HG02884 (cell line): ENCODE results near the gene MAP4K4.
"Not testable (repeated sequence)": the region's sequence is repeated elsewhere in the genome, so short reads cannot be mapped to it uniquely, and the experiment has no call there.

Experiments
- ATAC-seq: cut with Tn5 transposase; IDR thresholded peaks from one replicate; pipeline ENCODE4 v1.9.1; 2021; ENCODE audit warnings: mild to moderate bottlenecking, moderate library complexity; ENCODE audit not compliant: unreplicated experiment

MAP4K4 gene

DNA sequence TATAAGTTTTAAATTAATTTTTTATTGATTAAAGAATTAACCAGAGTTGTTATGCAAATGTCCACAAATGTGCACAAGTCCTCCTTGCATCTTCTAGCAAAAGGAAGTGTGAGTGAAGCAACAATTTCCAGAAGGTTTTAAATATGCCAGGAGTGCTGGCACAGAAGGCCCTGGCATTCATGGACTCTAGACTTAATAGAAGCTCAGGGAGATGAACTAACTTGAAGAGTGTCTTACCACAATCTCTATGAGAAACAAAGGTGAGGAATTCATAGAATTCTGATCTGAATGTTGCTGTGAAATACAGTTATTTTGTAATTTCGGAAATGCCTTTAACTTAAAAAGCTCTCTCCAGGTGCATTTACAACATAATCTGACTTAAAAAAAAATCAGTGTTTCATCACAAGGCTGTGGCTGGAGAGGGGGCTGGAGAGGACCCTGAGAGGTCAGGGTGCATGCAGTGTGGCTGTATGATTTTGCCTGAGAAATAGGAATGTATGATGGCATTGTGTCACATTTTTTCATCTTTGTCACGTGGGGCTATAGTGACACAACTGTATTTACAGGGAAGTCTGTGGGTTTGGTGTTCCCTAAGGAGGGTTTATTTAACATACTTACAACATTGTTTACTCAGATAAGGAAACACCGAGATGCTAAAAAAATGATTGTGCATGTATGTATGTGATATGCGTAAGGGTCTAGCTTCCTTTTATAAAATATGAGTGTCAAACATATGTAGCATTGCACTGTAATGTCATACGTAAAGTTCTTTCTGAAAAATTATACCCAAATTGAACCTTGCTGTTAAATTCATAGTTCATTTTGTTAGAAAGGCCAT lies 66.2 kb downstream of the MAP4K4 start:
- ATAC-seq: no peak

DNA sequence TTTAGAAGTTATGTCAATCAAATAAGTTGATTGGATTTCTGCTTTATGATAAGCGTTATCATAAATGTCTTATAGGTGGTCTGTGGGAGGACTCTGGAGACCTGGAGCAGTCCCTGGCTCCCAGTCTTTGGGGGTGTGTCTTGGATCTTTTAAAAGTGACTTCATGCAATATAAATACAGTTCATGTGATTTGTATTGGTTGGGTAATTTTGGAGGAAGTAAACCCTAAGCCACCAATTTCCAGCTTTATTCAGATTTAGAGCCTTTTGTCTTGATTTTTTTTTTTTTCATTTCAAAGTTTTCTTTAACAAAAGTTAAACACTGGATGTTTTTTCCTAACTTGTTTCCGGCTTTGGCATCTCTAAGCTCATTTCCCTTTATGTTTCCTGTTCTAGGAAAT lies 68.8 kb downstream of the MAP4K4 start:
- no peak for ATAC-seq

DNA sequence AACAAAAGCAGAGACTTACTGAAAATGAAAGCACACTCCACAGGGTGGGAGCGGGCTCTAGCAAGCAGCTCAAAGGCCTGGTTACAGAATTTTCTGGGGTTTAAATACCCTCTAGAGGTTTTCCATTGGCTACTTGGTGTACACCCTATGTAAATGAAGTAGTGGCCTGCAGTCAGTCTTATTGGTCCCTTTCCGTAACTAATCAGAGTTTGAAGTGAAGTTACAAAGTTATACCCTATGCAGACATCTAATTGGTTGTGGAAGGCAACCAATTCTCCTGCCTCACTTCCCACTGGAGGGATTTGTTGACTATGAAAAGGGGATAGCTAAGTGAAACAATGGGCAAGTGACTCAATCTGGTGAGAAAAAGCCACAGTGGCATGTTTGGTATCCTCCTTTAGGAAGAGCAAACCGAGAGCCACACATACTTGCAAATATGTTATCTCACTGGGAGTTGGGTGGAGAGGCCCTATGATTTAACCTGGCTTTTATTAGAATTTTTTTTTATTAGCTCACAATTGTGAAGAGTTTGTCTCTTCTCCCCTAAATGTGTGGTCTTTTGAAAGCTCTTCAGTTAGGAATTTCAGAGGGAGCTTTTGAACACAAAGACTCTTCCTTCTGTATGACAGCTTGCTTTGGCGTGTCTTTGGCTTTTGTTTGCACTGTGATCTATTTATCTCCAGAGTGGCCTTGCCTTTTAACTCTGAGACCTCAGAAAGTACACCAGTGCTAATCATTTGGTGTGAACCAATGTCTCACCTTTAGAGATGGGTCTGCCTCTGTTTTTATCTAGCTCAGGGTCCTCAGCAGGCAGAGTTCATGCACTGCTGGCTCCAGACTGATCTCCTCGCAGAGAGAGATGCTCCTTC lies 69.6 kb downstream of the MAP4K4 start:
- ATAC-seq: no peak

DNA sequence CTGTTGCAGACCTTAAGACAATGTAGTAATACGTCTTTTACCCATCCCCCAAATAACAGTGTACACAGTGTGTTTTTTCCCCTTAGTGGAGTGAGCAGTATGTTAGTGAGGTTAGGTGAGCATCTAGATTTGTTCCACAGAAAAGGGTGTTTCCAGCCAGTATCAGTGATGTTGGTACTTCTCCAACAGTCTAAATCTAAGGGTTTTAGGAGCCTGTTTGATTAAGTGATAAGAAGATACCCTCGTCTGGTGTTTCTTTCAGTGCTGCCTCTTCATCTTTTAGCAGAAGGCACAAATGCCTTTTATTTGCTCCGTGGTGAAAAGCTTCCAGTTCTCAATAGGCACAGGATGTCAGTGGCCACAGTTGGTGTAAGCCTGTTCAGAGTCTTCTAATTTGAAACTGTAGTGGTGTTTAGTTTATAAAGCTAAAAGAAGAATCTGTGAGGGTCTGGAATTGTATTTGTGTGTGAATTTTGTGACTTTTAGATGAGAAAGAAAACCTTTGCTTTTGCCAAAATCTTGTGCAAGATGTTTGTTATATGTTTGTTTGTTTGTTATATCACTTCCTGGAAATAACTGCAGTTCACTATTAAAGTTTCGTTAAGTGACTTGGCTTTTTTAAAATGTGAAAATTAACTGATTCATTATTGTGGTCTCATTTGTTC lies 71.2 kb downstream of the MAP4K4 start:
- no peak for ATAC-seq

DNA sequence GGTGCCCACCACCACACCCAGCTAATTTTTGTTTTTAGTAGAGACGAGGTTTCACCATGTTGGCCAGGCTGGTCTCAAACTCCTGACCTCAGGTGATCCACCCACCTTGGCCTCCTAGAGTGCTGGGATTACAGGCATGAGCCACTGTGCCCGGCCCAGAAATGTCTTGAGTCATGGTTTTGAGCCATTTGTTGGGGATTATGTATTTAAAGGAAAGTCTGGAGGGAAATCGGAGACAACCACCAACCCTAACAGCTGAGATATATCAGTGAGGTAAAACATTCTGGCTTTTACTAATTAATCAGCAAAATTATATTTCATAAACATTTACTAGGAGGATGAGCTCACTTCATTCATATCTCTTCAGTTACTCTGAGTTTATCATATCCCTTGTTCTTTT lies 72.2 kb downstream of the MAP4K4 start:
- not testable (repeated sequence) for ATAC-seq

DNA sequence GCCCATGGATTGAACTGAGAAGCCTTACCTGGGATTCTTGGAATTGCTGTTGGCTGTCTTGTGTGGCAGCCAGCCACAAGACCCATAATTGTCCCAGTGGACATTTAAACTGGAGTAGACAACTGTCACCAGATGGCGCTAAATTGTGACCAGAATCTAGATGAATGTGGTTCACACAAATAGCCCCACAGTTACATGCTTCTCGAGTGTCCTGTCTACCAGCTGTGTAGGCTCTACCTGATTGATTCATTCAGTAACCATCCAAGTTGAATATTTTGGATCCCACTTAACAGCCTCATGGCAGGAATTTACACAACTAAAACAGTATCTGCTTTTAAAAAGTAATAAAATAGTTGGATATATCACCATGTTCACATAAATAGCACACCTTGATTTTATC lies 73.2 kb downstream of the MAP4K4 start:
- peak; percentile 66 for ATAC-seq

DNA sequence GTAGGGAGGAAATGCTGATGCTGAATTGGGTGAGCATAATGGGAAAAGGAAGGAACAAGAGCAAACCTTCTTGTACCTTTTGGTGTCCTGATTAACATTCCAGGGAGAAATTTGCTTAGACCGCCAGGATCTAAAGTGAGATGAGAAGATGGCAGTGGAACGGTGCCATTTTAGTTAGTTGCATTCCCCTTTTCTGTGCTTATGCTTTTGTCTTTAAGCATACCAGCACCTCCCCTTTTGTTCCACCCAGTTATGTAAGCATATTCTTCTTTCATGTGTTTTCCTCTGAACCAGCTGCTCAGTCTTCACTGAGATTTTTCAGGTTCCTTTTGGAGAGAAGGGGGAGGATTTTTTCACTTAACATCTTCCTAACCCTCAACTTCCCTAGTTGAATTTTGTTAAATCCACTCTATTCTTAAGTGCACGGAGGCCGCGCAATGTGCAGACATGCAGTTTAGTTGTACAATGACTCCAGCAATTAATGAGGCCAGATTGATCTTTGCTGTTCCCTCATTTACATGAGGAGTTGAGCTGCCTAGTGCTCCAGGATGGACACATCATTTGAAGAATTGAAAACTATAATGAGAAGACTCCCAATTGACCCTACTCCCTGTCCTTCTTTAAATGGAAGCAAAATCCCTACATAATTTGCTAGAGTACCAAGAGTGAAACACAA lies 73.9 kb downstream of the MAP4K4 start:
- no peak for ATAC-seq

DNA sequence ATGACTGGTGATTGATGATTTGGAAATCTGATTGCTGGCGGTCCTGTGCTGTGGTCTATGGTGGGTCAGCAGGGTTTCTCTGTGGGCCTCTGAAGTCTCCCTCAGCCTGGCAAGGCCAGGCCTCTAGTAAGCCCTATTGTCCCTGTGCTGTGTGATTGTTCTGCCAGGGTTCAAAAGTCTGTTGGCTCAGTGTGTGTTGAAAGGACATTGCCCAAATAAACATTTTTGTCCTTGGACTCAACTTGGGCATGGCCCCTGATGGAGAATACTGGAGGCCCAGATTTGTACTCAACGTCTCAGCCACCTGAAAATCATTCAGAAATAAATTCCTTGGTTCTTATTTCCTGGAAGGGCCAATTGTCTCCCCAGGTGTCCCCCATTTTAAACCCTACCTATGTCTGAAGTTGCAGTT lies 74.4 kb downstream of the MAP4K4 start:
- ATAC-seq: no peak

DNA sequence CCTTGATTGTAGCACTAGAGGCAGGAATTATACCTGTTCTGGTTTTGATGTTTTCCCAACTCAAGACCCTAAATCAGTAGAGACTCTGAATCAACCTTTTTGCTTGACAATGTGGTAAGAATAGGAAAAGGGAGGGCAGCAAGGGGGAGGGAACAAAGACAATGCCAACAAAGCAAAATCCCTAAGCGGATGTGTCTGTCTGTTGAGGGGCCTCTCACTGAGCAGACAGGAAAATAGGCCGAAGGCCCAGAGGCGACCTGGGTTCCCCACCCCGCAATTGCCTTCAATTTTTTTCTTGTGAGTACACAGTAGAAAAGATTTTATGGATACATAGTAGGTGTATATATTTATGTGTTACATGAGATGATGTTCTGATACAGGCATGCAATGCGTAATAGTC lies 75.6 kb downstream of the MAP4K4 start:
- ATAC-seq: no peak

DNA sequence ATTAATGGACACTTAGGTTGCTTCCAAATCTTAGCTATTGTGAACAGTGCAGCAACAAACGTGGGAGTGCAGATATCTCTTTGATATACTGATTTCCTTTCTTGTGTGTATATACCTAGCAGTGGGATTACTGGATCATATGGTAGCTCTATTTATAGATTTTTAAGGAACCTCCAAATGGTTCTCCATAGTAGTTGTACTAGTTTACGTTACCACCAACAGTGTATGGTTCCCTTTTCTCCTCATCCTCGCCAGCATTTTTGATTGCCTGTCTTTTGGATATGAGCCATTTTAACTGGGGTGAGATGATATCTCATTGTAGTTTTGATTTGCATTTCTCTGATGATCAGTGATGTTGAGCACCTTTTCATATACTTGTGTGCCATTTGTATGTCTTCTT lies 76.5 kb downstream of the MAP4K4 start:
- not testable (repeated sequence) for ATAC-seq

DNA sequence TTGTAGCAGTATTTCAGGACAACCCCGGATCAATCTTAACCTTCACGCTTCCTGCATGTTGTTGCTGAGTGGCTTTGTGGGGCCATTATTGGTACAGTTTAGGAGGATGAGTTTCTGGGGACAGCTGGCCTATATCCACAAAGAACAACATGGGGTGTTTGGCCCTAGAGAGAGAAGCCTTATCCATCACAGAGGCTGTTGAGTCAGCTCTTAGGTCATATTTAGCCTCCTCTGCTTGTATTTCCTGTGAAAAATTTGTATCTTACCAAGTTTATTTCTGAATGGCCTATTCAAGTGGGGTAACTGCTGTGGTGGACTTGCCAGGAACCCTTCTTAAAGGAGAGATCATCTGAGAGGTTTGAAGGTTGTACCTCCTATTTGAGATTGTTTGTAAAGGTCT lies 77.6 kb downstream of the MAP4K4 start:
- no peak for ATAC-seq

DNA sequence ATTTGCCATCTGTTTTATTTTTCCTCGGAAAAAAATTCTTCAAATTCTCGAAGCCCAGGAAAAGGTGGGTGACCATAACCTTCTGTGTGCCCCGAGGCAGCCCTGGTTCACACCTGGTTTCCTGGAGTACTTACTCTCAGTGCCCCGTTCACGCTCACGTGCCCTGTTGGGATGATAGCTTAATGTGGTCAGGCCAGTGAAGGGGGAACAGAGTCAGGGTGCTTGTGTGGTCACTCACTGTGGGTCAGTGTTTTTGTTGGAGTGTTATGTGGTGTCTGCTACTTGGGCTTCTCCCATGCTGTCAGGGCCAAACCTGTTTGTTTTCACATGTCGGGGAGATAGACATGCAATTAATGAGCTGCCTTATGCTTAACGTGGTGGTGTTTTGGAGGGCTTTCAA lies 78.1 kb downstream of the MAP4K4 start:
- no peak for ATAC-seq

DNA sequence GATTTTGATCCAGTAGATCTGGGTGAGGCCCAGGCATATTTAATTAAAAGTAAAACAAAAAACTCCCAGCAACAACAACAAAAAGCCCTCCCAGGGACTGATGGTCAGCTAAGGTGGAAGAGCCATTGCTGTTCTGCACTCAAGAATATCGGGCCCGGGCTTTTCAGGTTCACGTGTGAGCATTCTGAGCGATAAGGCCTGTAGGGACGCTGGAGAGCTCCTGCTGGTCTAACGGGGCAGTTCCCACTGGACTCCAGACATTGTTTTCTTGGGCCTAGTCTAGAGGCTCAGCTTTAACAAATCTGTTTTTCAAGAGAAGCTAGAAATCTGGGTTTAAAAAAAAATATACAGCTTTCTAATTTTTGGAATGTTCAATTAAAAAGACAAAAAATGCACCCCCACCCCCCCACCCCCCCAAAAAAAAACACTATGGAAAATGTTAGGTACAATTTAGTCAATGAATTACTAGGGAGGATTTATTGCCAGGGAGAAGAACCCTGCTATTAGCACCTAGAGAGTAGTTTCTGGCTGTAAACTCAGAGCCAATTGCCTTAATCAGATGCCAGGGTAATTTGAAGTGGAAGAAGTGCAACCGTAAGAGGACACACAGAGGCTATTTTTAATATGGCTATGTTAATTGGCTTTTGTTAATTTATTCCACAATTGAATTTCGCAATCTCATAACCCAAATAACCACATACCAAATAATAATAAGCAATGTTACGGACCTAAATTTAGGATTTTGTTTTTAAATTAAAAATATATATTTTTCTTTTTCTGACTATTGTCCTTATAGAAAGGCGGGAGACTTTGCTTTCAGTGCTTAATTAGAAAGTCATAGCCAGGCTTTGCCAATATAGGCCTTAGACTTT lies 78.9 kb downstream of the MAP4K4 start:
- no peak for ATAC-seq

DNA sequence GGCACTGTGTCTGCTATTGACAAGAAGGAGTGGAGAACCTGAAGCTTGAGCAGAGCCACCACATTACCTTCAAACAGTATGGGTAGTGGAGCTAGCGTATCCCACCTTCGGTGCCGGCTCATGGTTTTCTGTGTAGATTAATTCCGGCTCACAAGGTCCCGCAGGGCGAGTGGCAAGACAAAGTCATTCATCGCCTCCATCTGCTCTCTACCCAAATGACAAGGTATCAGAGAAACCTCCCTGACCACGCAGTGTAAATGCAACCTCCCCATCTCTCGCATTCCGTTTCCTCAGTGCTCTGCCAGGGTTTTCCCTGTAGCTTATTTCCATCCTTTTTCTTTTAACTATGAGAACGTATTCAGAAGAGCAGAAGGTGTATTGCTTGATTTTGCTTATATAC lies 79.8 kb downstream of the MAP4K4 start:
- no peak for ATAC-seq

DNA sequence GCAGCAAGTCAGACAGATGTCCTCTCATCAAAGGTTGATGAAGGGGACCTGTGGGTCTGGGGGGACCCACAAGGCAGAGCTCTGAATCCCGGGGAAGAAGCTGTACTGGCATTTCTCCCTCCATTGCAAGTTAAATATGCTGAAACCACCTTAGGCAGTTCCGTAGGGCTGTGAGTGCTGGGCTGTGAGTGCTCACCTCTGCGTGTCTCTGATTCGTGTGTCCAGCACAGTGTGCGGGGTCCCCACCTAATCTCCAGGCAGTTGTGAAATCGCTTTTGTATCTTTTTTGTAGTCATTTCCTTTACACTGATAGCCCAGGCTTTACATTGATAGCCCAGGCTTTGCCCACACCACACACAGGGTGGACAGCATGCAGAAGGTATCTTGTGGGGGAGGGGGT lies 80.6 kb downstream of the MAP4K4 start:
- ATAC-seq: no peak

DNA sequence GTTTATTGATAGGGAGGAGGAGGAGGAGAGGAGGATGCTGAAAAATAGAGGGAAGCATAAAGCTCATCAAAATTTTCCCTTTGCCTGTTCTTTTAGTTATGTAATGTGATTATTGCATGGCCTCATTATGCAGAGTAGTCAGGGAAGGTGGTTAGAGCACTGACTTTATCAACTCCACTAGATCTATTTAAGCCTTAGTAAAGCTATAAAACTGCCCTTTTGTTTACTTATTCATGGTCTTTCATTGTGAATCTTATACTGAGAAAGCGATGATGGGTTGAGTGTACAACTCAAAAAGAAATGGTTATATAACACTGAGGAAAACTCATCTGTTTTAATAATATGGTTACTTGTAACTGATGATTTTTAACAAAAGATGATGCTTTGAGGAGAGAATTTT lies 81.7 kb downstream of the MAP4K4 start:
- ATAC-seq: no peak

DNA sequence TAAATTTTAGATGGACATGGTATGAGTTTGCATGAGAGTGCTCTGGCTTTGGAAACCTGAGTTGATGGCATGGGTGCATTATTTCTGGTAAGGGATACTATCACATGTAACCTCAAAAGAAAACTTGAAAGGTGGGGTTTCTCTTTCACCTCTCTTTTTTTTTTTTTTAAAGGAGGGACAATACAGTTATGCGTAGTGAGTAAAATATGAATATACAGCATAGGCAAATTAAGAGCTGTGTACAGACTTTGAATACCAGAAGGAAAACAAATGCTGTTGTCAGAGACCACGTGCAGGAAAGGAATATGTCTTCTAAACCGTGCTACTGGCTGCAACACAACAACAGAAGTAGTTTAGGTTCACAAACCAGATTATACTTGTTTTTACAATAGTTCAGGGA lies 82.1 kb downstream of the MAP4K4 start:
- ATAC-seq: no peak

DNA sequence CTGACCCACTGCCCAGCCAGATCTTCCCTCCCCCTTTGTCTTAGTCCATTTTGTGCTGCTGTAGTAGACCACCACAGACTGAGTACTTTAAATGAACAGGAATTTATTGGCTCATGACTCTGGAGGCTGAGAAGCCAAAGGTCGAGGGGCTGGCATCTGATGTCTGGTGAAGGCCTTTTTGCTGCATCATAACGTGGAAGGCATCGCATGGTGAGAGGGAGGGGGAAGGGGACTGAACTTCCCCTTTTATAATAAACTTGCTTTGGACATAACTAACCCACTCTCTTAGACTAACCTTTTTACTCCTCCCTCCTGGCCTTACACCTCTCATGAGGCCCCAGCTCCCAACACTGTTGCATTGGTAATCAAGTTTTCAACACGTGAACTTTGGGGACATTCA lies 83.8 kb downstream of the MAP4K4 start:
- no peak for ATAC-seq

DNA sequence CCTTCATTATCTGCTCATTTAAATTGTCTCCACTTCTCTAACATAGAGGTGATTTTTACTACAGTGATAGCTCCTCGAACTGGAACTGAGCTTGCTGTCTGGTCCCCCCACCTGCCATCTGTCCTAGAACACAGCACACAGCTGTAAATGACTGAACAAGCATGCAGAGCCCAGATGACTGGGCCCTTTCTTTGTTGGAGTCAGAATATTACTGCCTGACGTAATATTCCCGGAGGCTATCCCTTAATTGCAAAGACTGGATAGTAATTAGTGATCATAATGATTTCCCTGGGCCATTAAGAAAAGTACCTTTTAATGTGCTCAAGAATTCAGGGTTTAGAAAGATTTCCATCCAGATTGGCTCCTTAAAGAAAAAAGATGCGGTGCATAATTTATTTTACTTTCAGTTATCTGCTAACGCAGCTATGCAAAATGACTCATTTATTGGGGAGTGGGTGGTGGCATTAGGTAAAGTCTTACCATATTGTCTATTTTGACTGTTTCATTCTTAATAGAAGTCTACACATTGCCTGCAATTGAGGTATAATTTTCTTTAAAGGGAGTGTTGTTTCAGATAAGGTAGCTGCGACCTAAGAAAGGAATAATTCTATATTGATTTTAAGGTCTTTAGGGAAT lies 84.4 kb downstream of the MAP4K4 start:
- ATAC-seq: no peak

DNA sequence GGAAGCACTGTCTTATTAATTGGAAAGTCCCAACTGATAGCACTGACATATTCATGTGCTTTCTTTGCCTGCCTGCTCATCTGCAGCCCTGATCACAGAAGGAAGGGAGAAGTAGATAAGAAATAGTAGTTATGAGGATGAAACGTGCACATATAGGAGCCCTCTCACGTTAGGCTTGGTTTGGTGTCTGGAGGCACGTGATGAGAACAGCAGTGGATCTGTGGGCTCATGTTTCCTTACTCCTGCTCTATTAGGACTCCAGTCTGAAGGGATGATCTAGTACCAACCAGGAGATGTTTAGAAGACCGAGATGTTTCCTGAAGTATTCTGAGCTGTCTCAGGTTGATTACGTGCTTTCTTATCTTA lies 84.9 kb downstream of the MAP4K4 start:
- ATAC-seq: no peak
